ENCODE data around the gene ACOX1. TPM values are rescaled to one million over a fixed set of nuclear protein-coding genes. Genes with fewer than 3 reads are reported as not detected.

Gene ACOX1
- polyA plus RNA-seq, 1 donor (not counting 4 experiments of a cell fraction or from before 2014, with no cell fraction given): 31.8 TPM

GRCh38 chr17:75900691-75901533, 78.1 kb downstream of the ACOX1 start:
- Histone ChIP-seq H2AFZ (ENCODE audit: control insufficient read depth, low read length) (no peak overlapping the region), H4K20me1 (ENCODE audit: control insufficient read depth, extremely low read depth, insufficient read depth, low read length) (no peaks in the 10 kb centered on the region), H3K27ac (ENCODE audit: control insufficient read depth, insufficient read depth, low read length) (no peak overlapping the region), H3K4me1 (ENCODE audit: control insufficient read depth, extremely low read depth, insufficient read depth, low read length) (peaks cover 5% of the 10 kb centered on the region), H3K27me3 (ENCODE audit: control insufficient read depth, extremely low read depth, insufficient read depth, low read length) (no peaks in the 10 kb centered on the region), H3K9me1 (ENCODE audit: control insufficient read depth, extremely low read depth, insufficient read depth, low read length) (no peaks in the 10 kb centered on the region), H3K9ac (ENCODE audit: control insufficient read depth, extremely low read depth, insufficient read depth, low read length) (no peak overlapping the region), H3K4me2 (ENCODE audit: control insufficient read depth, extremely low read depth, insufficient read depth, low read depth, low read length) (no peak overlapping the region), H3K4me3 (ENCODE audit: control insufficient read depth in 2 of 3, extremely low read depth in 1 of 3, insufficient read depth in 2 of 3, low read depth in 1 of 3, low read length in 3 of 3) (no peak overlapping the region), H3K79me2 (ENCODE audit: control insufficient read depth, insufficient read depth, low read length) (peaks cover 8% of the 10 kb centered on the region), H3K9me3 (ENCODE audit: control insufficient read depth, low read depth, low read length) (no peaks in the 10 kb centered on the region), H3K36me3 (ENCODE audit: control insufficient read depth in 2 of 2, extremely low read depth in 1 of 2, insufficient read depth in 2 of 2, low read length in 2 of 2) (peaks cover 18 to 28% of the 10 kb centered on the region in 2 experiments)
- TF ChIP-seq EZH2 (IDR thresholded peaks at IDR 0.05; ENCODE audit: low read length): no peak
- TF ChIP-seq, protein P1, sequence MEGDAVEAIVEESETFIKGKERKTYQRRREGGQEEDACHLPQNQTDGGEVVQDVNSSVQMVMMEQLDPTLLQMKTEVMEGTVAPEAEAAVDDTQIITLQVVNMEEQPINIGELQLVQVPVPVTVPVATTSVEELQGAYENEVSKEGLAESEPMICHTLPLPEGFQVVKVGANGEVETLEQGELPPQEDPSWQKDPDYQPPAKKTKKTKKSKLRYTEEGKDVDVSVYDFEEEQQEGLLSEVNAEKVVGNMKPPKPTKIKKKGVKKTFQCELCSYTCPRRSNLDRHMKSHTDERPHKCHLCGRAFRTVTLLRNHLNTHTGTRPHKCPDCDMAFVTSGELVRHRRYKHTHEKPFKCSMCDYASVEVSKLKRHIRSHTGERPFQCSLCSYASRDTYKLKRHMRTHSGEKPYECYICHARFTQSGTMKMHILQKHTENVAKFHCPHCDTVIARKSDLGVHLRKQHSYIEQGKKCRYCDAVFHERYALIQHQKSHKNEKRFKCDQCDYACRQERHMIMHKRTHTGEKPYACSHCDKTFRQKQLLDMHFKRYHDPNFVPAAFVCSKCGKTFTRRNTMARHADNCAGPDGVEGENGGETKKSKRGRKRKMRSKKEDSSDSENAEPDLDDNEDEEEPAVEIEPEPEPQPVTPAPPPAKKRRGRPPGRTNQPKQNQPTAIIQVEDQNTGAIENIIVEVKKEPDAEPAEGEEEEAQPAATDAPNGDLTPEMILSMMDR (optimal IDR thresholded peaks at IDR 0.05 in 1 of 3, IDR thresholded peaks at IDR 0.05 in 1 of 3, conservative IDR thresholded peaks at IDR 0.05 in 1 of 3; ENCODE audit: extremely low read depth in 1 of 3, insufficient read depth in 2 of 3, low read length in 3 of 3): no peak
- dilution Hi-C loops (cut with MboI; ENCODE audit: extremely low pct_ligation_motif_present, low sequenced_read_pairs): no loop called here
- DNase-seq (ENCODE audit: low read depth, low spot score): no peak
- no peak for FAIRE-seq

- peaks cover 18 to 28% of the 10 kb centered on the region in 2 experiments for H3K36me3 ChIP-seq (ENCODE audit: control insufficient read depth in 2 of 2, extremely low read depth in 1 of 2, insufficient read depth in 2 of 2, low read length in 2 of 2)
- FAIRE-seq: no peak
Measured at GRCh38 chr17:75899767-75900468, 79.0 kb downstream of the ACOX1 start.

More at GRCh38 chr17:75899767-75900468, 79.0 kb downstream of the ACOX1 start:
- Histone ChIP-seq H3K4me1 (ENCODE audit: control insufficient read depth, extremely low read depth, insufficient read depth, low read length) (peaks cover 12% of the 10 kb centered on the region), H3K4me2 (ENCODE audit: control insufficient read depth, extremely low read depth, insufficient read depth, low read depth, low read length) (no peak overlapping the region), H3K4me3 (ENCODE audit: control insufficient read depth in 2 of 3, extremely low read depth in 1 of 3, insufficient read depth in 2 of 3, low read depth in 1 of 3, low read length in 3 of 3) (no peak overlapping the region), H3K79me2 (ENCODE audit: control insufficient read depth, insufficient read depth, low read length) (peaks cover 13% of the 10 kb centered on the region), H3K27me3 (ENCODE audit: control insufficient read depth, extremely low read depth, insufficient read depth, low read length) (no peaks in the 10 kb centered on the region), H2AFZ (ENCODE audit: control insufficient read depth, low read length) (no peak overlapping the region), H3K9me1 (ENCODE audit: control insufficient read depth, extremely low read depth, insufficient read depth, low read length) (no peaks in the 10 kb centered on the region), H4K20me1 (ENCODE audit: control insufficient read depth, extremely low read depth, insufficient read depth, low read length) (no peaks in the 10 kb centered on the region), H3K9me3 (ENCODE audit: control insufficient read depth, low read depth, low read length) (no peaks in the 10 kb centered on the region), H3K9ac (ENCODE audit: control insufficient read depth, extremely low read depth, insufficient read depth, low read length) (no peak overlapping the region), H3K27ac (ENCODE audit: control insufficient read depth, insufficient read depth, low read length) (no peak overlapping the region)
- no peak for TF ChIP-seq EZH2 (IDR thresholded peaks at IDR 0.05; ENCODE audit: low read length)
- TF ChIP-seq, protein P1 (optimal IDR thresholded peaks at IDR 0.05 in 1 of 3, IDR thresholded peaks at IDR 0.05 in 1 of 3, conservative IDR thresholded peaks at IDR 0.05 in 1 of 3; ENCODE audit: extremely low read depth in 1 of 3, insufficient read depth in 2 of 3, low read length in 3 of 3): no peak
- dilution Hi-C loops (cut with MboI; ENCODE audit: extremely low pct_ligation_motif_present, low sequenced_read_pairs): no loop called here
- no peak for DNase-seq (ENCODE audit: low read depth, low spot score)
